Measurements from ENCODE around the gene RRP7A. TPM values are rescaled to one million over a fixed set of nuclear protein-coding genes. Genes with fewer than 3 reads are reported as not detected.
"Not testable (repeated sequence)": the region's sequence is repeated elsewhere in the genome, so short reads cannot be mapped to it uniquely, and the experiment has no call there.

Gene RRP7A
- total RNA-seq, 1 donor from 2014 or later = 47.9 TPM

GRCh38 chr22:42490243-42490832 lies 29.3 kb downstream of the RRP7A start:
- no peak for DNase-seq (ENCODE audit: low spot score)
- Mint-ChIP-seq H3K27ac (ENCODE audit: unreplicated experiment) (no peak overlapping the region), H3K4me1 (ENCODE audit: unreplicated experiment) (no peaks in the 10 kb centered on the region), H3K9me3 (ENCODE audit: unreplicated experiment) (no peaks in the 10 kb centered on the region), H3K4me3 (ENCODE audit: unreplicated experiment) (no peak overlapping the region), H3K36me3 (ENCODE audit: low read depth, unreplicated experiment) (no peaks in the 10 kb centered on the region), H3K27me3 (ENCODE audit: unreplicated experiment) (peaks cover 2% of the 10 kb centered on the region)
- no peak for TF ChIP-seq CTCF (IDR thresholded peaks at IDR 0.05; ENCODE audit: unreplicated experiment)

- Mint-ChIP-seq H3K9me3 (ENCODE audit: unreplicated experiment) (no peaks in the 10 kb centered on the region), H3K27ac (ENCODE audit: unreplicated experiment) (no peak overlapping the region), H3K4me3 (ENCODE audit: unreplicated experiment) (no peak overlapping the region), H3K4me1 (ENCODE audit: unreplicated experiment) (no peaks in the 10 kb centered on the region), H3K36me3 (ENCODE audit: low read depth, unreplicated experiment) (no peaks in the 10 kb centered on the region), H3K27me3 (ENCODE audit: unreplicated experiment) (no peaks in the 10 kb centered on the region)
- no peak for TF ChIP-seq CTCF (IDR thresholded peaks at IDR 0.05; ENCODE audit: unreplicated experiment)
- DNase-seq (ENCODE audit: low spot score) = no peak
Measured at GRCh38 chr22:42489000-42489399, 30.6 kb downstream of the RRP7A start.

- Mint-ChIP-seq H3K27me3 (ENCODE audit: unreplicated experiment) (peaks cover 6% of the 10 kb centered on the region), H3K27ac (ENCODE audit: unreplicated experiment) (no peak overlapping the region), H3K4me1 (ENCODE audit: unreplicated experiment) (no peaks in the 10 kb centered on the region), H3K9me3 (ENCODE audit: unreplicated experiment) (no peaks in the 10 kb centered on the region), H3K4me3 (ENCODE audit: unreplicated experiment) (no peak overlapping the region), H3K36me3 (ENCODE audit: low read depth, unreplicated experiment) (no peaks in the 10 kb centered on the region)
- DNase-seq (ENCODE audit: low spot score) = no peak
- TF ChIP-seq CTCF (IDR thresholded peaks at IDR 0.05; ENCODE audit: unreplicated experiment) = no peak
Measured at GRCh38 chr22:42484506-42484905, 35.1 kb downstream of the RRP7A start.

GRCh38 chr22:42483610-42484223 lies 35.9 kb downstream of the RRP7A start:
- not testable (repeated sequence) for H3K36me3 Mint-ChIP-seq (ENCODE audit: low read depth, unreplicated experiment); H3K27ac Mint-ChIP-seq (ENCODE audit: unreplicated experiment); DNase-seq (ENCODE audit: low spot score); H3K4me1 Mint-ChIP-seq (ENCODE audit: unreplicated experiment); H3K27me3 Mint-ChIP-seq (ENCODE audit: unreplicated experiment); H3K9me3 Mint-ChIP-seq (ENCODE audit: unreplicated experiment); H3K4me3 Mint-ChIP-seq (ENCODE audit: unreplicated experiment)

- H3K27ac Mint-ChIP-seq (ENCODE audit: unreplicated experiment) = no peak overlapping the region
- H3K27me3 Mint-ChIP-seq (ENCODE audit: unreplicated experiment) = peaks cover 1% of the 10 kb centered on the region
- H3K36me3 Mint-ChIP-seq (ENCODE audit: low read depth, unreplicated experiment) = no peaks in the 10 kb centered on the region
- H3K4me3 Mint-ChIP-seq (ENCODE audit: unreplicated experiment) = no peak overlapping the region
- H3K9me3 Mint-ChIP-seq (ENCODE audit: unreplicated experiment) = no peaks in the 10 kb centered on the region
- no peaks in the 10 kb centered on the region for H3K4me1 Mint-ChIP-seq (ENCODE audit: unreplicated experiment)
- no peak for TF ChIP-seq CTCF (IDR thresholded peaks at IDR 0.05; ENCODE audit: unreplicated experiment)
- no peak for DNase-seq (ENCODE audit: low spot score)
Measured at GRCh38 chr22:42475122-42475521, 44.5 kb downstream of the RRP7A start.
